SW480 (cell line): ENCODE data around the gene POLD2.

Source experiments
- DNase-seq: peaks from one replicate; pipeline ENCODE4 v3.0.0-alpha.2; 2016; ENCODE audit warnings: low spot score

Gene POLD2

GRCh38 chr7:44152971-44153947, 29.9 kb upstream of the POLD2 start:
- DNase-seq: no peak

GRCh38 chr7:44151956-44152355, 28.6 kb upstream of the POLD2 start:
- no peak for DNase-seq

GRCh38 chr7:44150966-44151941, 27.9 kb upstream of the POLD2 start:
- DNase-seq: no peak

- no peak for DNase-seq
Observed at GRCh38 chr7:44150466-44150832, 27.1 kb upstream of the POLD2 start.

- no peak for DNase-seq
Observed at GRCh38 chr7:44149571-44150465, 26.5 kb upstream of the POLD2 start.

- no peak for DNase-seq
Observed at GRCh38 chr7:44148961-44149536, 25.7 kb upstream of the POLD2 start.

- DNase-seq: no peak
Observed at GRCh38 chr7:44148166-44148565, 24.8 kb upstream of the POLD2 start.

- DNase-seq: no peak
Observed at GRCh38 chr7:44147026-44147991, 24.0 kb upstream of the POLD2 start.

GRCh38 chr7:44145969-44146911, 22.9 kb upstream of the POLD2 start:
- peak; percentile 39 for DNase-seq

- no peak for DNase-seq
Observed at GRCh38 chr7:44145479-44145968, 22.2 kb upstream of the POLD2 start.

- DNase-seq: no peak
Observed at GRCh38 chr7:44144968-44145478, 21.7 kb upstream of the POLD2 start.

- no peak for DNase-seq
Observed at GRCh38 chr7:44144426-44144967, 21.1 kb upstream of the POLD2 start.

GRCh38 chr7:44143646-44144250, 20.4 kb upstream of the POLD2 start:
- no peak for DNase-seq

GRCh38 chr7:44142028-44142427, 18.7 kb upstream of the POLD2 start:
- no peak for DNase-seq

- no peak for DNase-seq
Observed at GRCh38 chr7:44141221-44141850, 18.0 kb upstream of the POLD2 start, which contains the start of gene MYL7. Gene MYL7, minus strand, starts transcription at chr7:44141332. Its CDS starts 27 bp downstream, at chr7:44141305.

- DNase-seq: no peak
Observed at GRCh38 chr7:44140341-44140740, 17.0 kb upstream of the POLD2 start.
